Cardiac muscle cell (in vitro differentiated cells and primary cell): ENCODE results near the gene IL17A. TPM values are rescaled to one million over a fixed set of nuclear protein-coding genes. Genes with fewer than 3 reads are reported as not detected.
"Not testable (repeated sequence)": the region's sequence is repeated elsewhere in the genome, so short reads cannot be mapped to it uniquely, and the experiment has no call there.

ENCODE experiments used
- DNase-seq, 2 donors: peaks; one replicate each; pipeline versions ENCODE4 v3.0.0 to v3.0.0-alpha.2; 2010 to 2017; ENCODE audit warnings: low read depth in 1 of 2, low spot score in 1 of 2
- H3K27ac ChIP-seq: fragments of 200-600 bp; sonication (generic); 2 replicates; pipeline ENCODE4 v1.5.1; 2016
- H3K27me3 ChIP-seq: fragments of 200-600 bp; sonication (generic); 2 replicates; pipeline ENCODE4 v1.6.0; 2016; ENCODE audit warnings: control low read depth
- H3K36me3 ChIP-seq: fragments of 200-600 bp; sonication (generic); 2 replicates; pipeline ENCODE4 v1.5.1; 2016; ENCODE audit warnings: control low read depth
- H3K4me1 ChIP-seq: fragments of 200-600 bp; sonication (generic); 2 replicates; pipeline ENCODE4 v1.8.1; 2017; ENCODE audit warnings: low read depth, mild to moderate bottlenecking, mixed run types
- H3K4me3 ChIP-seq: fragments of 200-600 bp; sonication (generic); 2 replicates; pipeline ENCODE4 v1.5.1; 2016; ENCODE audit warnings: mild to moderate bottlenecking
- H3K9me3 ChIP-seq: fragments of 200-600 bp; sonication (generic); 2 replicates; pipeline ENCODE4 v1.5.1; 2017; ENCODE audit warnings: low read depth, mild to moderate bottlenecking, control low read depth
- CTCF ChIP-seq: IDR thresholded peaks from 2 replicates; pipeline ENCODE4 v1.5.1; 2012; ENCODE audit warnings: low read depth, mild to moderate bottlenecking, low read length
- polyA plus RNA-seq: library from polyadenylated mRNA; unstranded; fragments of >200 nt; fragmentation: Nextera tagmentation; extraction: Ambion mirVana; gene quantifications from 2 replicates; pipeline ENCODE4 v1.2.1, GENCODE V29; 2016
- total RNA-seq: library from RNA; depleted of rRNA; stranded (reverse); fragments of >200 nt; gene quantifications from 2 replicates; pipeline ENCODE4 v1.2.3, GENCODE V29; 2016

The IL17A gene
- total and polyA plus RNA-seq, 2 experiments from 2014 or later, result not detected

GRCh38 chr6:52164319-52165094, 21.7 kb upstream of the IL17A start:
- Histone ChIP-seq H3K27ac (no peak overlapping the region), H3K4me3 (no peak overlapping the region), H3K36me3 (no peaks in the 10 kb centered on the region), H3K9me3 (no peaks in the 10 kb centered on the region), H3K4me1 (no peaks in the 10 kb centered on the region), H3K27me3 (peaks cover 16% of the 10 kb centered on the region)
- DNase-seq, result no peak
- no peak for TF ChIP-seq CTCF

- no peak for TF ChIP-seq CTCF
- no peaks in the 10 kb centered on the region for H3K36me3 ChIP-seq
- no peak for DNase-seq
- no peaks in the 10 kb centered on the region for H3K9me3 ChIP-seq
- peaks cover 16% of the 10 kb centered on the region for H3K27me3 ChIP-seq
- no peaks in the 10 kb centered on the region for H3K4me1 ChIP-seq
- no peak overlapping the region for H3K27ac ChIP-seq
- H3K4me3 ChIP-seq, result no peak overlapping the region
Observed at GRCh38 chr6:52167267-52167666, 18.9 kb upstream of the IL17A start.

GRCh38 chr6:52168351-52168750, 17.8 kb upstream of the IL17A start:
- not testable (repeated sequence) for DNase-seq, H3K4me1 ChIP-seq, H3K4me3 ChIP-seq, H3K36me3 ChIP-seq, H3K9me3 ChIP-seq, H3K27ac ChIP-seq
- H3K27me3 ChIP-seq, result peaks cover 24% of the 10 kb centered on the region

- no peak overlapping the region for H3K27ac ChIP-seq
- no peak overlapping the region for H3K4me3 ChIP-seq
- no peaks in the 10 kb centered on the region for H3K9me3 ChIP-seq
- TF ChIP-seq CTCF, result no peak
- H3K36me3 ChIP-seq, result no peaks in the 10 kb centered on the region
- H3K27me3 ChIP-seq, result peaks cover 44% of the 10 kb centered on the region
- no peak for DNase-seq
- H3K4me1 ChIP-seq, result no peaks in the 10 kb centered on the region
Observed at GRCh38 chr6:52174118-52174517, 12.1 kb upstream of the IL17A start.

GRCh38 chr6:52176550-52176949, 9.6 kb upstream of the IL17A start:
- no peak overlapping the region for H3K27ac ChIP-seq
- no peak for TF ChIP-seq CTCF
- no peaks in the 10 kb centered on the region for H3K4me1 ChIP-seq
- no peaks in the 10 kb centered on the region for H3K9me3 ChIP-seq
- H3K36me3 ChIP-seq, result no peaks in the 10 kb centered on the region
- DNase-seq, result no peak
- H3K4me3 ChIP-seq, result no peak overlapping the region
- peaks cover 61% of the 10 kb centered on the region for H3K27me3 ChIP-seq

GRCh38 chr6:52177961-52178360, 8.2 kb upstream of the IL17A start:
- Histone ChIP-seq H3K27ac (no peak overlapping the region), H3K4me3 (no peak overlapping the region), H3K27me3 (peaks cover 57% of the 10 kb centered on the region), H3K9me3 (no peaks in the 10 kb centered on the region), H3K4me1 (no peaks in the 10 kb centered on the region), H3K36me3 (no peaks in the 10 kb centered on the region)
- no peak for DNase-seq
- TF ChIP-seq CTCF, result no peak
